GM23248 (cell line): ENCODE data around the gene LHFPL2. TPM values are rescaled to one million over a fixed set of nuclear protein-coding genes. Genes with fewer than 3 reads are reported as not detected.

Source experiments
- DNase-seq: peaks from one replicate; pipeline ENCODE4 v3.0.0-alpha.2; 2015
- H2AFZ ChIP-seq: fragments of 200-600 bp; sonication (generic); 2 replicates; pipeline ENCODE4 v1.6.1; 2016; ENCODE audit warnings: antibody characterized with exemption
- H3F3A ChIP-seq: fragments of 200-600 bp; sonication (generic); 2 replicates; pipeline ENCODE4 v1.6.1; 2016; ENCODE audit warnings: mild to moderate bottlenecking, antibody characterized with exemption, mixed run types; ENCODE audit not compliant: insufficient read depth
- H3K27ac ChIP-seq: fragments of 200-600 bp; sonication (generic); 2 replicates; pipeline ENCODE4 v1.5.1; 2016; ENCODE audit warnings: mild to moderate bottlenecking
- H3K27me3 ChIP-seq: fragments of 200-600 bp; sonication (generic); replicated peaks from 2 replicates; pipeline ENCODE4 v1.6.1; 2016; ENCODE audit warnings: mild to moderate bottlenecking; ENCODE audit not compliant: insufficient read depth
- H3K36me3 ChIP-seq: fragments of 200-600 bp; sonication (generic); 2 replicates; pipeline ENCODE4 v1.6.1; 2016; ENCODE audit warnings: low read depth, mild to moderate bottlenecking
- H3K4me1 ChIP-seq: fragments of 200-600 bp; sonication (generic); 2 replicates; pipeline ENCODE4 v1.6.1; 2016; ENCODE audit warnings: mild to moderate bottlenecking; ENCODE audit not compliant: insufficient read depth
- H3K4me2 ChIP-seq: fragments of 200-600 bp; sonication (generic); one replicate; pipeline ENCODE4 v1.6.1; 2016; ENCODE audit warnings: mild to moderate bottlenecking; ENCODE audit not compliant: unreplicated experiment
- H3K4me3 ChIP-seq: fragments of 200-600 bp; sonication (generic); 2 replicates; pipeline ENCODE4 v1.5.1; 2016; ENCODE audit warnings: mild to moderate bottlenecking
- H3K79me2 ChIP-seq: fragments of 200-600 bp; sonication (generic); 2 replicates; pipeline ENCODE4 v1.6.1; 2016; ENCODE audit warnings: mild to moderate bottlenecking; ENCODE audit not compliant: insufficient read depth
- H3K9ac ChIP-seq: fragments of 200-600 bp; sonication (generic); 2 replicates; pipeline ENCODE4 v1.6.1; 2016; ENCODE audit warnings: mild to moderate bottlenecking
- H3K9me2 ChIP-seq: fragments of 200-600 bp; sonication (generic); 2 replicates; pipeline ENCODE4 v1.6.1; 2016; ENCODE audit warnings: mixed run types, mild to moderate bottlenecking, moderate library complexity; ENCODE audit not compliant: insufficient read depth
- H3K9me3 ChIP-seq: fragments of 200-600 bp; sonication (generic); one replicate; pipeline ENCODE4 v1.6.1; 2017; ENCODE audit warnings: low read depth
- H4K20me1 ChIP-seq: fragments of 200-600 bp; sonication (generic); 2 replicates; pipeline ENCODE4 v1.6.0; 2016; ENCODE audit not compliant: insufficient read depth
- EZH2 ChIP-seq: fragments of 200-600 bp; sonication (generic); IDR thresholded peaks from 2 replicates; pipeline ENCODE4 v1.6.1; 2018; ENCODE audit warnings: antibody characterized with exemption, mild to moderate bottlenecking; ENCODE audit not compliant: insufficient read depth, poor library complexity, severe bottlenecking
- EZH2phosphoT487 ChIP-seq: fragments of 200-600 bp; sonication (generic); IDR thresholded peaks from 2 replicates; pipeline ENCODE4 v1.6.1; 2018; ENCODE audit warnings: antibody characterized with exemption, moderate library complexity, mild to moderate bottlenecking, low read depth; ENCODE audit not compliant: insufficient read depth
- WGBS, 2 experiments: methylation state at CpG; one replicate each; pipeline ENCODE4 v1.1.6; 2015 to 2017; ENCODE audit warnings: low lambda C conversion rate in 2 of 2, low coverage in 1 of 2; ENCODE audit errors: missing lambda C conversion rate in 2 of 2; 5-methylcytosine and 5-hydroxymethylcytosine counted together
- in situ Hi-C: fragments of 300-500 bp; cut with MboI; formaldehyde crosslinking; loops from 2 replicates; pipeline ENCODE4 v1.15.0; 2020
- polyA plus RNA-seq: library from polyadenylated mRNA; unstranded; fragments of >200 nt; fragmentation: Nextera tagmentation; extraction: Ambion mirVana; gene quantifications from 2 replicates; pipeline ENCODE4 v1.2.1, GENCODE V29; 2016
- total RNA-seq: library from RNA; depleted of rRNA; stranded (reverse); fragments of >200 nt; shearing (Covaris generic); gene quantifications from 2 replicates; pipeline ENCODE4 v1.2.3, GENCODE V29; 2014

Gene LHFPL2
- total and polyA plus RNA-seq, 2 experiments from 2014 or later, result 8.0 to 13.7 TPM

- Histone ChIP-seq H3K9me3 (no peaks in the 10 kb centered on the region), H3K27ac (no peak overlapping the region), H3K36me3 (no peaks in the 10 kb centered on the region), H3K9ac (no peak overlapping the region), H3K4me3 (no peak overlapping the region), H3K27me3 (no peaks in the 10 kb centered on the region), H3K4me2 (no peak overlapping the region), H3K79me2 (no peaks in the 10 kb centered on the region), H3K4me1 (no peaks in the 10 kb centered on the region), H2AFZ (no peak overlapping the region), H3K9me2 (no peaks in the 10 kb centered on the region), H3F3A (no peaks in the 10 kb centered on the region), H4K20me1 (no peaks in the 10 kb centered on the region)
- DNase-seq, result no peak
- in situ Hi-C loops, result no loop called here
- WGBS, 2 experiments, result 42 to 65% methylated on average over 1 of the region's 1 CpG
- no peak for TF ChIP-seq EZH2phosphoT487
- no peak for TF ChIP-seq EZH2
Observed at GRCh38 chr5:78661691-78662090, 13.1 kb upstream of the LHFPL2 start.

- WGBS, 2 experiments, result 91 to 93% methylated on average over 1 of the region's 1 CpG
- no peak overlapping the region for H2AFZ ChIP-seq
- H4K20me1 ChIP-seq, result no peaks in the 10 kb centered on the region
- H3K4me1 ChIP-seq, result no peaks in the 10 kb centered on the region
- TF ChIP-seq EZH2phosphoT487, result no peak
- TF ChIP-seq EZH2, result no peak
- no peaks in the 10 kb centered on the region for H3K36me3 ChIP-seq
- no peaks in the 10 kb centered on the region for H3K9me2 ChIP-seq
- H3K79me2 ChIP-seq, result no peaks in the 10 kb centered on the region
- no peak for DNase-seq
- H3K9ac ChIP-seq, result no peak overlapping the region
- in situ Hi-C loops, result no loop called here
- no peak overlapping the region for H3K4me2 ChIP-seq
- H3K27ac ChIP-seq, result no peak overlapping the region
- H3K4me3 ChIP-seq, result no peak overlapping the region
- no peaks in the 10 kb centered on the region for H3K9me3 ChIP-seq
- H3K27me3 ChIP-seq, result no peaks in the 10 kb centered on the region
- no peaks in the 10 kb centered on the region for H3F3A ChIP-seq
Observed at GRCh38 chr5:78661044-78661443, 12.5 kb upstream of the LHFPL2 start.

GRCh38 chr5:78660401-78660800, 11.8 kb upstream of the LHFPL2 start:
- H3K4me2 ChIP-seq, result no peak overlapping the region
- no peaks in the 10 kb centered on the region for H4K20me1 ChIP-seq
- in situ Hi-C loops, result no loop called here
- 18 to 24% methylated on average over 1 of the region's 1 CpG for WGBS, 2 experiments
- H3K4me1 ChIP-seq, result no peaks in the 10 kb centered on the region
- DNase-seq, result no peak
- H2AFZ ChIP-seq, result no peak overlapping the region
- no peaks in the 10 kb centered on the region for H3K27me3 ChIP-seq
- no peak overlapping the region for H3K27ac ChIP-seq
- no peaks in the 10 kb centered on the region for H3F3A ChIP-seq
- H3K9me2 ChIP-seq, result no peaks in the 10 kb centered on the region
- no peaks in the 10 kb centered on the region for H3K36me3 ChIP-seq
- H3K79me2 ChIP-seq, result no peaks in the 10 kb centered on the region
- H3K9ac ChIP-seq, result no peak overlapping the region
- no peaks in the 10 kb centered on the region for H3K9me3 ChIP-seq
- no peak for TF ChIP-seq EZH2
- TF ChIP-seq EZH2phosphoT487, result no peak
- H3K4me3 ChIP-seq, result no peak overlapping the region

- no peak overlapping the region for H2AFZ ChIP-seq
- H3K4me2 ChIP-seq, result no peak overlapping the region
- DNase-seq, result no peak
- H3K36me3 ChIP-seq, result no peaks in the 10 kb centered on the region
- no peak overlapping the region for H3K4me3 ChIP-seq
- no peaks in the 10 kb centered on the region for H3K27me3 ChIP-seq
- no peaks in the 10 kb centered on the region for H3K9me3 ChIP-seq
- no peaks in the 10 kb centered on the region for H3F3A ChIP-seq
- in situ Hi-C loops, result no loop called here
- no peak overlapping the region for H3K9ac ChIP-seq
- no peaks in the 10 kb centered on the region for H3K79me2 ChIP-seq
- no peak overlapping the region for H3K27ac ChIP-seq
- H4K20me1 ChIP-seq, result no peaks in the 10 kb centered on the region
- 71 to 73% methylated on average over 3 of the region's 3 CpGs for WGBS, 2 experiments
- H3K9me2 ChIP-seq, result no peaks in the 10 kb centered on the region
- H3K4me1 ChIP-seq, result no peaks in the 10 kb centered on the region
- TF ChIP-seq EZH2 (no peak), EZH2phosphoT487 (no peak)
Observed at GRCh38 chr5:78659714-78660113, 11.1 kb upstream of the LHFPL2 start.

GRCh38 chr5:78659114-78659513, 10.5 kb upstream of the LHFPL2 start:
- H2AFZ ChIP-seq, result no peak overlapping the region
- 53% methylated on average over 3 of the region's 3 CpGs for WGBS, 2 experiments
- H3K27me3 ChIP-seq, result no peaks in the 10 kb centered on the region
- TF ChIP-seq EZH2 (no peak), EZH2phosphoT487 (no peak)
- H3K79me2 ChIP-seq, result no peaks in the 10 kb centered on the region
- no peaks in the 10 kb centered on the region for H3F3A ChIP-seq
- no peak for DNase-seq
- no peaks in the 10 kb centered on the region for H3K9me3 ChIP-seq
- in situ Hi-C loops, result no loop called here
- no peaks in the 10 kb centered on the region for H3K9me2 ChIP-seq
- H3K36me3 ChIP-seq, result no peaks in the 10 kb centered on the region
- H3K9ac ChIP-seq, result no peak overlapping the region
- no peaks in the 10 kb centered on the region for H4K20me1 ChIP-seq
- H3K27ac ChIP-seq, result no peak overlapping the region
- no peaks in the 10 kb centered on the region for H3K4me1 ChIP-seq
- H3K4me3 ChIP-seq, result no peak overlapping the region
- H3K4me2 ChIP-seq, result no peak overlapping the region
